Body of pancreas (tissue), 4 donors: Measurements from ENCODE around the gene CD82.

ENCODE experiments used
- POLR2A ChIP-seq, 3 donors: fragments of 450-650 bp; IDR thresholded peaks; one replicate each; pipeline ENCODE4 v1.6.1; 2016; ENCODE audit warnings: antibody characterized with exemption in 3 of 3, mild to moderate bottlenecking in 2 of 3
- TF ChIP-seq, protein P1 (sequence below), 7 experiments: fragments of 450-650 bp in 4 of 7; fragments of 200-600 bp in 3 of 7; sonication (generic) in 3 of 7; IDR thresholded peaks; one replicate each; pipeline ENCODE4 v1.5.1; 2016 to 2019; ENCODE audit warnings: antibody characterized with exemption in 7 of 7

GRCh38 chr11:44557464-44557863 is 8.0 kb upstream of the CD82 start:
- TF ChIP-seq, protein P1, sequence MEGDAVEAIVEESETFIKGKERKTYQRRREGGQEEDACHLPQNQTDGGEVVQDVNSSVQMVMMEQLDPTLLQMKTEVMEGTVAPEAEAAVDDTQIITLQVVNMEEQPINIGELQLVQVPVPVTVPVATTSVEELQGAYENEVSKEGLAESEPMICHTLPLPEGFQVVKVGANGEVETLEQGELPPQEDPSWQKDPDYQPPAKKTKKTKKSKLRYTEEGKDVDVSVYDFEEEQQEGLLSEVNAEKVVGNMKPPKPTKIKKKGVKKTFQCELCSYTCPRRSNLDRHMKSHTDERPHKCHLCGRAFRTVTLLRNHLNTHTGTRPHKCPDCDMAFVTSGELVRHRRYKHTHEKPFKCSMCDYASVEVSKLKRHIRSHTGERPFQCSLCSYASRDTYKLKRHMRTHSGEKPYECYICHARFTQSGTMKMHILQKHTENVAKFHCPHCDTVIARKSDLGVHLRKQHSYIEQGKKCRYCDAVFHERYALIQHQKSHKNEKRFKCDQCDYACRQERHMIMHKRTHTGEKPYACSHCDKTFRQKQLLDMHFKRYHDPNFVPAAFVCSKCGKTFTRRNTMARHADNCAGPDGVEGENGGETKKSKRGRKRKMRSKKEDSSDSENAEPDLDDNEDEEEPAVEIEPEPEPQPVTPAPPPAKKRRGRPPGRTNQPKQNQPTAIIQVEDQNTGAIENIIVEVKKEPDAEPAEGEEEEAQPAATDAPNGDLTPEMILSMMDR (IDR thresholded peaks at IDR 0.05): no peak
- no peak for TF ChIP-seq POLR2A (IDR thresholded peaks at IDR 0.05)
